ENCODE results near the gene PAX3. TPM values are rescaled to one million over a fixed set of nuclear protein-coding genes. Genes with fewer than 3 reads are reported as not detected.

The PAX3 gene
- polyA plus RNA-seq, 1 donor from 2014 or later: not detected

- Mint-ChIP-seq H3K36me3 (peaks cover 1% of the 10 kb centered on the region), H3K9me3 (peaks cover 1 to 18% (median 6%) of the 10 kb centered on the region in 3 donors), H3K27me3 (peaks cover 92% of the 10 kb centered on the region), H3K27ac (peak overlapping the region; percentile 14 to 90 (median 73)), H3K4me1 (peaks cover 12 to 16% (median 13%) of the 10 kb centered on the region in 3 donors), H3K4me3 (peak overlapping the region in 3 of 4 donors; percentile 69 to 84 (median 77))
These were observed 1.7 kb downstream of the PAX3 start for GRCh38 chr2:222296911-222297599.

GRCh38 chr2:222296311-222296741 lies 2.5 kb downstream of the PAX3 start:
- H3K4me1 Mint-ChIP-seq: peaks cover 12 to 16% (median 14%) of the 10 kb centered on the region in 3 donors
- peak overlapping the region; percentile 47 to 90 (median 73) for H3K27ac Mint-ChIP-seq
- peak overlapping the region; percentile 38 to 77 (median 66) for H3K4me3 Mint-ChIP-seq

GRCh38 chr2:222295368-222296062 lies 3.3 kb downstream of the PAX3 start:
- H3K4me1 Mint-ChIP-seq: peaks cover 12 to 16% (median 14%) of the 10 kb centered on the region in 3 donors
- peak overlapping the region; percentile 41 to 85 (median 79) for H3K4me3 Mint-ChIP-seq
- H3K9me3 Mint-ChIP-seq: peaks cover 1 to 18% (median 6%) of the 10 kb centered on the region in 3 donors
- peak overlapping the region; percentile 73 to 90 (median 80) for H3K27ac Mint-ChIP-seq
- peaks cover 80% of the 10 kb centered on the region for H3K27me3 Mint-ChIP-seq
- H3K36me3 Mint-ChIP-seq: peaks cover 1% of the 10 kb centered on the region

More at GRCh38 chr2:222296311-222296741, 2.5 kb downstream of the PAX3 start:
- Mint-ChIP-seq H3K27me3 (peaks cover 84% of the 10 kb centered on the region), H3K9me3 (peaks cover 1 to 16% (median 6%) of the 10 kb centered on the region in 3 donors), H3K36me3 (peaks cover 1% of the 10 kb centered on the region)

- peaks cover 12 to 16% (median 14%) of the 10 kb centered on the region in 3 donors for H3K4me1 Mint-ChIP-seq
- H3K4me3 Mint-ChIP-seq: peak overlapping the region; percentile 41 to 85 (median 79)
- H3K9me3 Mint-ChIP-seq: peaks cover 1 to 22% (median 9%) of the 10 kb centered on the region in 3 donors
- peaks cover 1% of the 10 kb centered on the region for H3K36me3 Mint-ChIP-seq
- peaks cover 80% of the 10 kb centered on the region for H3K27me3 Mint-ChIP-seq
- H3K27ac Mint-ChIP-seq: peak overlapping the region in 2 of 3 donors; percentile 59 to 73
These were observed 3.8 kb downstream of the PAX3 start for GRCh38 chr2:222294996-222295367.

- Mint-ChIP-seq H3K36me3 (peaks cover 1% of the 10 kb centered on the region), H3K4me1 (peaks cover 9 to 14% (median 12%) of the 10 kb centered on the region in 3 donors), H3K27me3 (peaks cover 78% of the 10 kb centered on the region), H3K4me3 (peak overlapping the region in 2 of 4 donors; percentile 33 to 57), H3K9me3 (peaks cover 1 to 22% (median 5%) of the 10 kb centered on the region in 3 donors), H3K27ac (peak overlapping the region; percentile 74 to 91 (median 83))
These were observed 4.9 kb downstream of the PAX3 start for GRCh38 chr2:222293660-222294630.

GRCh38 chr2:222292149-222293134 lies 6.4 kb downstream of the PAX3 start:
- Mint-ChIP-seq H3K9me3 (peaks cover 1 to 17% (median 4%) of the 10 kb centered on the region in 3 donors), H3K36me3 (no peaks in the 10 kb centered on the region), H3K27ac (peak overlapping the region; percentile 54 to 91 (median 74)), H3K4me3 (peak overlapping the region in 1 of 4 donors; percentile 57), H3K4me1 (peaks cover 9 to 18% (median 12%) of the 10 kb centered on the region in 3 donors), H3K27me3 (peaks cover 75% of the 10 kb centered on the region)

- no peaks in the 10 kb centered on the region for H3K36me3 Mint-ChIP-seq
- H3K4me1 Mint-ChIP-seq: peaks cover 8 to 14% (median 9%) of the 10 kb centered on the region in 3 donors
- H3K27ac Mint-ChIP-seq: peak overlapping the region in 1 of 3 donors; percentile 74
- H3K4me3 Mint-ChIP-seq: peak overlapping the region in 1 of 4 donors; percentile 26
- peaks cover 70% of the 10 kb centered on the region for H3K27me3 Mint-ChIP-seq
- H3K9me3 Mint-ChIP-seq: peaks cover 1 to 15% (median 4%) of the 10 kb centered on the region in 3 donors
These were observed 7.3 kb downstream of the PAX3 start for GRCh38 chr2:222291485-222291841.

GRCh38 chr2:222290736-222291484 lies 7.9 kb downstream of the PAX3 start:
- H3K4me3 Mint-ChIP-seq: peak overlapping the region in 2 of 4 donors; percentile 26 to 65
- H3K27ac Mint-ChIP-seq: peak overlapping the region in 1 of 3 donors; percentile 76

GRCh38 chr2:222290401-222290735 lies 8.4 kb downstream of the PAX3 start:
- peaks cover 65% of the 10 kb centered on the region for H3K27me3 Mint-ChIP-seq
- peaks cover 0 to 14% (median 4%) of the 10 kb centered on the region in 3 donors for H3K9me3 Mint-ChIP-seq
- H3K36me3 Mint-ChIP-seq: no peaks in the 10 kb centered on the region
- peak overlapping the region in 1 of 4 donors; percentile 65 for H3K4me3 Mint-ChIP-seq
- peaks cover 3 to 13% (median 5%) of the 10 kb centered on the region in 3 donors for H3K4me1 Mint-ChIP-seq
- peak overlapping the region; percentile 35 to 76 (median 67) for H3K27ac Mint-ChIP-seq

More at GRCh38 chr2:222290736-222291484, 7.9 kb downstream of the PAX3 start:
- H3K4me1 Mint-ChIP-seq: peaks cover 5 to 14% (median 6%) of the 10 kb centered on the region in 3 donors
- peaks cover 0 to 15% (median 4%) of the 10 kb centered on the region in 3 donors for H3K9me3 Mint-ChIP-seq
- H3K27me3 Mint-ChIP-seq: peaks cover 70% of the 10 kb centered on the region
- no peaks in the 10 kb centered on the region for H3K36me3 Mint-ChIP-seq

GRCh38 chr2:222289278-222290160 lies 9.3 kb downstream of the PAX3 start:
- Mint-ChIP-seq H3K4me3 (peak overlapping the region in 1 of 4 donors; percentile 13), H3K27ac (peak overlapping the region; percentile 4 to 76 (median 67)), H3K9me3 (peaks cover 0 to 9% (median 4%) of the 10 kb centered on the region in 3 donors), H3K4me1 (peaks cover 0 to 9% (median 0%) of the 10 kb centered on the region in 3 donors), H3K36me3 (no peaks in the 10 kb centered on the region), H3K27me3 (peaks cover 61% of the 10 kb centered on the region)

GRCh38 chr2:222288590-222289277 lies 10.1 kb downstream of the PAX3 start:
- H3K4me3 Mint-ChIP-seq: peak overlapping the region in 1 of 4 donors; percentile 47
- peaks cover 0 to 9% (median 0%) of the 10 kb centered on the region in 3 donors for H3K4me1 Mint-ChIP-seq
- H3K27me3 Mint-ChIP-seq: peaks cover 54% of the 10 kb centered on the region
- no peaks in the 10 kb centered on the region for H3K36me3 Mint-ChIP-seq
- peak overlapping the region in 1 of 3 donors; percentile 4 for H3K27ac Mint-ChIP-seq
- peaks cover 0 to 9% (median 4%) of the 10 kb centered on the region in 3 donors for H3K9me3 Mint-ChIP-seq
